NCI-H128 (cell line): ENCODE data around the gene HLF.

Experiments
- DNase-seq: peaks from one replicate; lab custom pipeline; 2025; ENCODE audit not compliant: unreplicated experiment; lab: John Stamatoyannopoulos, UW

The HLF gene

GRCh38 chr17:55289978-55290377 lies 25.2 kb downstream of the HLF start:
- DNase-seq = no peak

GRCh38 chr17:55290492-55291113 lies 25.8 kb downstream of the HLF start:
- DNase-seq = no peak

- no peak for DNase-seq
These were observed 26.4 kb downstream of the HLF start for GRCh38 chr17:55291114-55291507.

GRCh38 chr17:55292094-55292493 lies 27.3 kb downstream of the HLF start:
- no peak for DNase-seq

GRCh38 chr17:55294042-55294751 lies 29.4 kb downstream of the HLF start:
- DNase-seq = no peak

GRCh38 chr17:55295411-55296170 lies 30.8 kb downstream of the HLF start:
- DNase-seq = no peak

- DNase-seq = no peak
These were observed 31.5 kb downstream of the HLF start for GRCh38 chr17:55296171-55296695.

- no peak for DNase-seq
These were observed 31.9 kb downstream of the HLF start for GRCh38 chr17:55296699-55297098.

- DNase-seq = no peak
These were observed 33.5 kb downstream of the HLF start for GRCh38 chr17:55298111-55298730.

GRCh38 chr17:55299162-55299838 lies 34.5 kb downstream of the HLF start:
- DNase-seq = no peak

GRCh38 chr17:55299890-55300289 lies 35.1 kb downstream of the HLF start:
- no peak for DNase-seq

GRCh38 chr17:55300479-55301290 lies 35.9 kb downstream of the HLF start:
- no peak for DNase-seq

- DNase-seq = no peak
These were observed 37.0 kb downstream of the HLF start for GRCh38 chr17:55301521-55302406.

- DNase-seq = no peak
These were observed 37.6 kb downstream of the HLF start for GRCh38 chr17:55302407-55302787.

GRCh38 chr17:55303008-55303493 lies 38.3 kb downstream of the HLF start:
- no peak for DNase-seq

GRCh38 chr17:55303701-55304145 lies 39.0 kb downstream of the HLF start:
- DNase-seq = no peak

GRCh38 chr17:55304171-55304859 lies 39.6 kb downstream of the HLF start:
- no peak for DNase-seq
